GM12878 (cell line): Measurements from ENCODE around the gene XPNPEP1. TPM values are rescaled to one million over a fixed set of nuclear protein-coding genes. Genes with fewer than 3 reads are reported as not detected.

Source experiments
- ATF2 ChIP-seq: IDR thresholded peaks from 2 replicates; pipeline ENCODE4 v1.6.1; 2012; ENCODE audit warnings: low read length, inconsistent platforms
- POLR2A ChIP-seq: IDR thresholded peaks from 2 replicates; pipeline ENCODE4 v1.6.1; 2011; ENCODE audit warnings: low read depth, mild to moderate bottlenecking, low read length
- polyA plus RNA-seq, 11 experiments: library from polyadenylated mRNA; depleted of rRNA in 4 of 11; unstranded in 6 of 11; stranded (reverse) in 5 of 11; fragments of >200 nt; fragmentation: Nextera tagmentation in 4 of 11; fragmentation: Illumina TruSeq in 1 of 11; extraction: Ambion mirVana in 4 of 11; extraction: Trizol in 1 of 11; gene quantifications; 1 replicate in 1 of 11; 2 replicates in 10 of 11; pipeline versions ENCODE4 v1.2.1 to v1.2.3, GENCODE V29; 2011 to 2016; ENCODE audit warnings: inconsistent platforms in 2 of 11, missing spikeins in 2 of 11, low read depth in 1 of 11
- total RNA-seq, 4 experiments: library from RNA; depleted of rRNA in 3 of 4; stranded (reverse); fragments of >200 nt in 3 of 4; fragmentation: Illumina TruSeq in 1 of 4; extraction: Trizol in 1 of 4; gene quantifications; 2 replicates each; pipeline versions ENCODE4 v1.2.1 to v1.2.3, GENCODE V29; 2013 to 2021
- TF ChIP-seq, protein P1 (sequence below): IDR thresholded peaks from 2 replicates; pipeline ENCODE4 v1.6.1; 2012; ENCODE audit warnings: low read depth, low read length, improper control_type of control experiment
- TF ChIP-seq, protein P2 (sequence below): fragments of 450-650 bp; formaldehyde crosslinking; IDR thresholded peaks from 2 replicates; pipeline ENCODE4 v1.4.0; 2022; ENCODE audit warnings: mild to moderate bottlenecking, moderate library complexity
- TF ChIP-seq, protein P3 (sequence below): fragments of 450-650 bp; IDR thresholded peaks from 2 replicates; pipeline ENCODE4 v1.6.1; 2017; ENCODE audit warnings: mild to moderate bottlenecking, moderate library complexity

Gene XPNPEP1
- total and polyA plus RNA-seq, 10 of the 15 experiments (the other 5 are each of a cell fraction or from before 2014, with no cell fraction given) = 22.7 to 108 (median 43.5) TPM

DNA sequence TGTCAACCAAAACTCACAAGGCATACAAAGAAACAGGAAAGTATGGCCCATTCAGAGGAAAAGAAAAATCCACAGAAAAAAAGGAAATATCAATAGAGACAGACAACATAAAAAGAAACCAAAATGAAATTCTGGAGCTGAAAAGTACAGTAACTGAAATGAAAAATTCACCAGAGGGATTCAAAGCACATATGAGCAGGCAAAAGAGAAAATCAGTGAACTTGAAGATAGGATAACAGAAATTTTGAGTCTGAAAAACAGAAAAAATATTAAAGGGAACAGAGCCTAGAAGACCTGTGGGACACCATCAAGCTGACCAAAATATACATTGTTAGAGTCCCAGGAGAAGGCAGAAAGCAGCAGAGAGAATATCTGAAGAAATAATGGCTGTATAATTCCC lies 60.6 kb downstream of the XPNPEP1 start (continued):
- TF ChIP-seq, protein P1, sequence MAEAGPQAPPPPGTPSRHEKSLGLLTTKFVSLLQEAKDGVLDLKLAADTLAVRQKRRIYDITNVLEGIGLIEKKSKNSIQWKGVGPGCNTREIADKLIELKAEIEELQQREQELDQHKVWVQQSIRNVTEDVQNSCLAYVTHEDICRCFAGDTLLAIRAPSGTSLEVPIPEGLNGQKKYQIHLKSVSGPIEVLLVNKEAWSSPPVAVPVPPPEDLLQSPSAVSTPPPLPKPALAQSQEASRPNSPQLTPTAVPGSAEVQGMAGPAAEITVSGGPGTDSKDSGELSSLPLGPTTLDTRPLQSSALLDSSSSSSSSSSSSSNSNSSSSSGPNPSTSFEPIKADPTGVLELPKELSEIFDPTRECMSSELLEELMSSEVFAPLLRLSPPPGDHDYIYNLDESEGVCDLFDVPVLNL = no peak
- no peak for TF ChIP-seq ATF2
- TF ChIP-seq, protein P2, sequence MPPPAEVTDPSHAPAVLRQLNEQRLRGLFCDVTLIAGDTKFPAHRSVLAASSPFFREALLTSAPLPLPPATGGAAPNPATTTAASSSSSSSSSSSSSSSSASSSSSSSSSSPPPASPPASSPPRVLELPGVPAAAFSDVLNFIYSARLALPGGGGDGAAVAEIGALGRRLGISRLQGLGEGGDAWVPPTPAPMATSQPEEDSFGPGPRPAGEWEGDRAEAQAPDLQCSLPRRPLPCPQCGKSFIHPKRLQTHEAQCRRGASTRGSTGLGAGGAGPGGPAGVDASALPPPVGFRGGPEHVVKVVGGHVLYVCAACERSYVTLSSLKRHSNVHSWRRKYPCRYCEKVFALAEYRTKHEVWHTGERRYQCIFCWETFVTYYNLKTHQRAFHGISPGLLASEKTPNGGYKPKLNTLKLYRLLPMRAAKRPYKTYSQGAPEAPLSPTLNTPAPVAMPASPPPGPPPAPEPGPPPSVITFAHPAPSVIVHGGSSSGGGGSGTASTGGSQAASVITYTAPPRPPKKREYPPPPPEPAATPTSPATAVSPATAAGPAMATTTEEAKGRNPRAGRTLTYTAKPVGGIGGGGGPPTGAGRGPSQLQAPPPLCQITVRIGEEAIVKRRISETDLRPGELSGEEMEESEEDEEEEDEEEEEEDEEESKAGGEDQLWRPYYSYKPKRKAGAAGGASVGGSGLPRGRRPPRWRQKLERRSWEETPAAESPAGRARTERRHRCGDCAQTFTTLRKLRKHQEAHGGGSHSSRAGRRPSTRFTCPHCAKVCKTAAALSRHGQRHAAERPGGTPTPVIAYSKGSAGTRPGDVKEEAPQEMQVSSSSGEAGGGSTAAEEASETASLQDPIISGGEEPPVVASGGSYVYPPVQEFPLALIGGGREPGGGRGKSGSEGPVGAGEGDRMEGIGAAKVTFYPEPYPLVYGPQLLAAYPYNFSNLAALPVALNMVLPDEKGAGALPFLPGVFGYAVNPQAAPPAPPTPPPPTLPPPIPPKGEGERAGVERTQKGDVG = no peak
- TF ChIP-seq, protein P3, sequence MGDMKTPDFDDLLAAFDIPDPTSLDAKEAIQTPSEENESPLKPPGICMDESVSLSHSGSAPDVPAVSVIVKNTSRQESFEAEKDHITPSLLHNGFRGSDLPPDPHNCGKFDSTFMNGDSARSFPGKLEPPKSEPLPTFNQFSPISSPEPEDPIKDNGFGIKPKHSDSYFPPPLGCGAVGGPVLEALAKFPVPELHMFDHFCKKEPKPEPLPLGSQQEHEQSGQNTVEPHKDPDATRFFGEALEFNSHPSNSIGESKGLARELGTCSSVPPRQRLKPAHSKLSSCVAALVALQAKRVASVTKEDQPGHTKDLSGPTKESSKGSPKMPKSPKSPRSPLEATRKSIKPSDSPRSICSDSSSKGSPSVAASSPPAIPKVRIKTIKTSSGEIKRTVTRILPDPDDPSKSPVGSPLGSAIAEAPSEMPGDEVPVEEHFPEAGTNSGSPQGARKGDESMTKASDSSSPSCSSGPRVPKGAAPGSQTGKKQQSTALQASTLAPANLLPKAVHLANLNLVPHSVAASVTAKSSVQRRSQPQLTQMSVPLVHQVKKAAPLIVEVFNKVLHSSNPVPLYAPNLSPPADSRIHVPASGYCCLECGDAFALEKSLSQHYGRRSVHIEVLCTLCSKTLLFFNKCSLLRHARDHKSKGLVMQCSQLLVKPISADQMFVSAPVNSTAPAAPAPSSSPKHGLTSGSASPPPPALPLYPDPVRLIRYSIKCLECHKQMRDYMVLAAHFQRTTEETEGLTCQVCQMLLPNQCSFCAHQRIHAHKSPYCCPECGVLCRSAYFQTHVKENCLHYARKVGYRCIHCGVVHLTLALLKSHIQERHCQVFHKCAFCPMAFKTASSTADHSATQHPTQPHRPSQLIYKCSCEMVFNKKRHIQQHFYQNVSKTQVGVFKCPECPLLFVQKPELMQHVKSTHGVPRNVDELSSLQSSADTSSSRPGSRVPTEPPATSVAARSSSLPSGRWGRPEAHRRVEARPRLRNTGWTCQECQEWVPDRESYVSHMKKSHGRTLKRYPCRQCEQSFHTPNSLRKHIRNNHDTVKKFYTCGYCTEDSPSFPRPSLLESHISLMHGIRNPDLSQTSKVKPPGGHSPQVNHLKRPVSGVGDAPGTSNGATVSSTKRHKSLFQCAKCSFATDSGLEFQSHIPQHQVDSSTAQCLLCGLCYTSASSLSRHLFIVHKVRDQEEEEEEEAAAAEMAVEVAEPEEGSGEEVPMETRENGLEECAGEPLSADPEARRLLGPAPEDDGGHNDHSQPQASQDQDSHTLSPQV = no peak
- no peak for TF ChIP-seq POLR2A
- TF ChIP-seq, all 136 proteins: peak for 0
